OCI-LY1 (cell line): ENCODE results near the gene ST3GAL4.

Source experiments
- EZH2 ChIP-seq: fragments of 200-600 bp; sonication (generic), shearing (Covaris generic); IDR thresholded peaks from 2 replicates; pipeline ENCODE4 v1.8.0; 2017; ENCODE audit warnings: borderline replicate concordance, mixed run types, mild to moderate bottlenecking, antibody characterized with exemption, low read length, moderate library complexity, mixed read lengths
- TF ChIP-seq, protein P1 (sequence below): fragments of 200-600 bp; sonication (generic), shearing (Covaris generic); IDR thresholded peaks from 2 replicates; pipeline ENCODE4 v1.5.1; 2017; ENCODE audit warnings: mild to moderate bottlenecking, antibody characterized with exemption, low read length, moderate library complexity, mixed read lengths

DNA sequence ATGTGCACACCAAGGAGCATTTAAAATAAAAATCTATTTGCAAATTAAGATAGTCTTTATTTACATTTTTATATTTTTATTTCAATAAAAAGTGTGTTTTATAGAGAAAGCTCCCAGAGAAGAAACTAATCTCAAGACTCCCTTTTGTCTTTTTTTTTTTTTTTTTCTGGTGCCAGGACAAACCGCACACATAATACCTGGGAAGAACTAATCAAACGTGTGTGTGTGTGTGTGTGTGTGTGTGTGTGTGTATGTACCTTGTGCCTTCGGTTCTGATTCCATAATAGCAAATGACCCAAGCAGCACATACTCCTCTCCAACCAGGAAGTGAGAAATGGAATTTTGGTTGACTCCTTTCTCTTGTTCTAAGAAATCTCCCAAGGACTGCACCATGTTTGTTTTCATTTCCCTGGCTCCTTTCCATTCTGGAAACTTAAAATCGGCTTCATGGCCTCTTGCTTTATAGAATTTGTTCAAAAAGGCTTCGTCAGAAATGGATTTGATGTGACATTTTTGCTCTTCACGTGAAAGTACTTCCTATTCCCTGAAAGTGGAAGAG lies 65.3 kb downstream of the ST3GAL4 start:
- TF ChIP-seq, protein P1, sequence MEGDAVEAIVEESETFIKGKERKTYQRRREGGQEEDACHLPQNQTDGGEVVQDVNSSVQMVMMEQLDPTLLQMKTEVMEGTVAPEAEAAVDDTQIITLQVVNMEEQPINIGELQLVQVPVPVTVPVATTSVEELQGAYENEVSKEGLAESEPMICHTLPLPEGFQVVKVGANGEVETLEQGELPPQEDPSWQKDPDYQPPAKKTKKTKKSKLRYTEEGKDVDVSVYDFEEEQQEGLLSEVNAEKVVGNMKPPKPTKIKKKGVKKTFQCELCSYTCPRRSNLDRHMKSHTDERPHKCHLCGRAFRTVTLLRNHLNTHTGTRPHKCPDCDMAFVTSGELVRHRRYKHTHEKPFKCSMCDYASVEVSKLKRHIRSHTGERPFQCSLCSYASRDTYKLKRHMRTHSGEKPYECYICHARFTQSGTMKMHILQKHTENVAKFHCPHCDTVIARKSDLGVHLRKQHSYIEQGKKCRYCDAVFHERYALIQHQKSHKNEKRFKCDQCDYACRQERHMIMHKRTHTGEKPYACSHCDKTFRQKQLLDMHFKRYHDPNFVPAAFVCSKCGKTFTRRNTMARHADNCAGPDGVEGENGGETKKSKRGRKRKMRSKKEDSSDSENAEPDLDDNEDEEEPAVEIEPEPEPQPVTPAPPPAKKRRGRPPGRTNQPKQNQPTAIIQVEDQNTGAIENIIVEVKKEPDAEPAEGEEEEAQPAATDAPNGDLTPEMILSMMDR: no peak
- TF ChIP-seq EZH2: no peak
